ENCODE measurements around the gene ANO4.

ANO4 gene

GRCh38 chr12:100896192-100896591 is 101.6 kb downstream of the ANO4 start:
- no peak for TF ChIP-seq CTCF (IDR thresholded peaks at IDR 0.05)
- H3K27ac ChIP-seq, result no peak overlapping the region
- intact Hi-C loops (cut with DNase I; ENCODE audit: low total_unique reads), result no loop called here

DNA sequence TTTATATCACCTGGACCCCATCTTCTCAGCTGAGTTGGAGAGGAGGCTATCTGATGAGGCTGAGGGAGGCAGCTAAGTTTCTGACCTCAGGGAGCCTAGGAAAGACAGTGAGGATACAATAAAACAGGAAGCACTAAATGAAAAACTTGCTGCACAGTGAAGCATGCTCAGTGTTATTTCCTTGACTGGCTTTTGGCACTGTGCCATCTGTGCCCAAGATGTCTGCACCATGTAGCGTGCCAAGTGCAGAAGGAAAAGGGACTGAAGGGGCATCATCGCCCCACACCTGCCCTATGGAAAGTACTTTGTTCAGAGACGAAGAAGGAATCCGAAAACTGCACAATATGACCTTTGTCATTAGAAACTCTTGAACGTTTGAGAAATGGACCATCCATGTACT is 102.7 kb downstream of the ANO4 start:
- no peak for TF ChIP-seq CTCF (IDR thresholded peaks at IDR 0.05)
- no peaks in the 10 kb centered on the region for H3K36me3 ChIP-seq
- H3K27ac ChIP-seq, result no peak overlapping the region
- H3K9me3 ChIP-seq, result no peaks in the 10 kb centered on the region
- no peak overlapping the region for H3K4me3 ChIP-seq
- intact Hi-C loops (cut with DNase I; ENCODE audit: low total_unique reads), result no loop called here
- H3K4me1 ChIP-seq, result no peaks in the 10 kb centered on the region
- H3K27me3 ChIP-seq, result no peaks in the 10 kb centered on the region
- DNase-seq, result no peak

More at GRCh38 chr12:100896192-100896591, 101.6 kb downstream of the ANO4 start:
- Histone ChIP-seq H3K9me3 (no peaks in the 10 kb centered on the region), H3K4me3 (no peak overlapping the region), H3K36me3 (no peaks in the 10 kb centered on the region), H3K27me3 (no peaks in the 10 kb centered on the region), H3K4me1 (no peaks in the 10 kb centered on the region)
- no peak for DNase-seq

DNA sequence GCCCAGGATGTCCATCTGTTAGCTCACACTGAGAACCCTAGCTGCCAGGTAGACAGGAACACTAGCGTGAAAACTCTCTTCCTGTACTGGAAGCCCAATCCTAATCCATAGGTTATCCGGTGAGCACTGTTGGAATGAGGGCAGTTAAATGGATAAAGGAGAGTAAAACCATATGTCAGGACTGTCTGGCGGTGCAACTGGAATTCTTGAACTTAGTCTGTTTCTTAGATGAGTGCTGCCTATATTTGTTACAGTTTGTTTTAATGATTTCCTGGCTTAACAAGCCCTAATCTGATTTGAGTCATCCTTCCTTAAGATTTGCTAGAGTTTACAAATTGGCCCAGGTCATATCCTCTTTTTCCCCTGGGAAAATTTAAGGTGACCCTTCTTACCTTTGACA is 104.7 kb downstream of the ANO4 start:
- DNase-seq, result no peak
- Histone ChIP-seq H3K27ac (no peak overlapping the region), H3K36me3 (no peaks in the 10 kb centered on the region), H3K4me3 (no peak overlapping the region), H3K27me3 (no peaks in the 10 kb centered on the region), H3K9me3 (no peaks in the 10 kb centered on the region), H3K4me1 (no peaks in the 10 kb centered on the region)
- TF ChIP-seq CTCF (IDR thresholded peaks at IDR 0.05), result no peak
- intact Hi-C loops (cut with DNase I; ENCODE audit: low total_unique reads), result no loop called here

DNA sequence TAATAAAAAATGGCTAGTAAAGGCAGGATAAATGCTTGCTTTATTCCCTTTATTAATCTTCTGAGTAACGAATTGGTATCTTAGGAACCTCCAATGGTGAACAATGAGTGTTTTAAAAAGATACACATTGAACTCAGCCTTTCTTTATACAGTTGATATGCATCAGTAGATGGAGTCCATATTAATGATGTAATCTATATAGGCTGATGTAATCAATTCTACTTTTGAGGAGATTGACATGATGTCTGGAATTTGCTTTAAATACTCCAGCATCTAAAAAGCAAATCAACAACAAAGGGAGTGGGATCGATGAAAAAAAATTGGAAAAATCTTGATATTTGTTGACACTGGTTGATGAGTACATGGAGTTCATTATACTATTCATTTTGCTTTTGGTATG is 106.2 kb downstream of the ANO4 start:
- no peak for TF ChIP-seq CTCF (IDR thresholded peaks at IDR 0.05)

DNA sequence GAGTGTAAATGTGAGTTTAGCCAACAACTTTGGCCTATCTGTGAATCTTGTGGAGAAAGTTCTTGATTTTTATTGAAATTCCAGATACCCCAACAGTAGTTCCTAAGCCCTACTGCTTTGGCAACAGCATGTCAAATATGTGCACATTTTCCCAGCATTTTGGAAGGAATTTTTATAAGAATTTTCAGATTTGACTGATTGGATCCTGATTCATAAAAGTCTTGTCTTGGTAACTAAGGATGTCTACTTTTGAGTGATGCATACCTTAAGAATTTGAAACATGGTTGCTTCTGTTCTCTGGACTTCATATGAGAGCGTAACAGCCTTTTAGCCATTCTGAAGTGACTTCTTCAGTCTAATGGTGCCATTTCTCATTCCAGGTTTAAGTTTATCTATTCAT is 106.7 kb downstream of the ANO4 start:
- no peaks in the 10 kb centered on the region for H3K27me3 ChIP-seq
- intact Hi-C loops (cut with DNase I; ENCODE audit: low total_unique reads), result no loop called here
- no peak overlapping the region for H3K27ac ChIP-seq
- no peaks in the 10 kb centered on the region for H3K9me3 ChIP-seq
- no peak overlapping the region for H3K4me3 ChIP-seq
- no peak for DNase-seq
- no peaks in the 10 kb centered on the region for H3K4me1 ChIP-seq
- no peaks in the 10 kb centered on the region for H3K36me3 ChIP-seq
- no peak for TF ChIP-seq CTCF (IDR thresholded peaks at IDR 0.05)

More for the DNA sequence above, 106.2 kb downstream of the ANO4 start:
- no peaks in the 10 kb centered on the region for H3K36me3 ChIP-seq
- no peaks in the 10 kb centered on the region for H3K27me3 ChIP-seq
- no peak for DNase-seq
- no peak overlapping the region for H3K27ac ChIP-seq
- H3K4me3 ChIP-seq, result no peak overlapping the region
- no peaks in the 10 kb centered on the region for H3K9me3 ChIP-seq
- no peaks in the 10 kb centered on the region for H3K4me1 ChIP-seq
- intact Hi-C loops (cut with DNase I; ENCODE audit: low total_unique reads), result no loop called here

DNA sequence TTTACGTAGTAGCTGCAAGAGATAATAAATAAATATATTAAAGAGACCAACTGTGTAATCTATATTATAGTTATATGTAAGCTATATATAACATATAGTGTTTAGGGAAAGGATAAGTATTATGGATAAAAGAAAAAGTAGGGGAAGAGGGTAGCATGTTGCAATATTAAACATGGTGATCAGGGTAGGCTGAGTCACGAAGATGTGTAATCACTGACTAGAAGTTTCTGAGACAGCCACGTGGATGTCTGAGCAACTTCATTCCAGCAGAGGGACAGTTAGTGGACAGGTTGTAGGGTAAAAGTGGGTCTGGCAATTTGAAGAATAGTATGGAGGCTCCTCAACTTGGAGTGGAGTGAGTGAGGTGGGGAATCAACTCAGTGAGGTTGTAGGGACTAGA is 109.7 kb downstream of the ANO4 start:
- Histone ChIP-seq H3K9me3 (no peaks in the 10 kb centered on the region), H3K4me1 (no peaks in the 10 kb centered on the region), H3K36me3 (no peaks in the 10 kb centered on the region), H3K4me3 (no peak overlapping the region), H3K27me3 (no peaks in the 10 kb centered on the region), H3K27ac (no peak overlapping the region)
- intact Hi-C loops (cut with DNase I; ENCODE audit: low total_unique reads), result no loop called here
- no peak for DNase-seq
- no peak for TF ChIP-seq CTCF (IDR thresholded peaks at IDR 0.05)

Measured in tibial artery (tissue), 4 donors.